ENCODE results near the gene SLX1B. TPM values are rescaled to one million over a fixed set of nuclear protein-coding genes. Genes with fewer than 3 reads are reported as not detected.

The SLX1B gene
- polyA plus RNA-seq, 3 donors = 34.4 to 37.7 (median 37.5) TPM

Small RNAs within 50 kb of the gene (small RNA-seq; reads per million reads assigned to genes)
- gene AC133555.2 (ENCODE audit: insufficient read length, low read depth) = not detected

Other genes starting within 250 kb of the SLX1B start
- gene NPIPB11, start 47.8 kb upstream of the SLX1B start, polyA plus RNA-seq = 10 to 100 TPM in 1 of 3 donors, under 1 TPM in 1, not detected in 1; 0.05 to 12.6 TPM
- 10 to 100 TPM in 2 of 3 donors, 1 to 10 TPM in 1; 7.3 to 24.8 (median 16.0) TPM for gene BOLA2, start 182 bp upstream of the SLX1B start, polyA plus RNA-seq
- gene SULT1A4, start 5.4 kb downstream of the SLX1B start, polyA plus RNA-seq = 100 to 1,000 TPM in 2 of 3 donors, 10 to 100 TPM in 1; 13.8 to 133 (median 110) TPM
- gene NPIPB12, start 51.9 kb downstream of the SLX1B start, polyA plus RNA-seq = 100 to 1,000 TPM in 1 of 3 donors, under 1 TPM in 2; 0.28 to 149 (median 0.46) TPM
- gene SPN, start 208.7 kb downstream of the SLX1B start, polyA plus RNA-seq = 10 to 100 TPM; 42.4 to 71.0 (median 46.6) TPM
- 1 to 10 TPM; 2.1 to 4.7 (median 3.9) TPM for gene QPRT, start 224.6 kb downstream of the SLX1B start, polyA plus RNA-seq

All from CD14-positive monocyte (primary cell).